HG02840 (cell line): ENCODE results near the gene VPS45.
A peak's percentile ranks its signal among the peaks of the same experiment; 100 is the strongest.
"Not testable (repeated sequence)": the region's sequence is repeated elsewhere in the genome, so short reads cannot be mapped to it uniquely, and the experiment has no call there.

Source experiments
- ATAC-seq: cut with Tn5 transposase; IDR thresholded peaks from one replicate; pipeline ENCODE4 v1.9.1; 2021; ENCODE audit warnings: mild to moderate bottlenecking, moderate library complexity, moderate number of reproducible peaks; ENCODE audit not compliant: unreplicated experiment, low FRiP score

Gene VPS45

GRCh38 chr1:150067184-150068108, at the start of gene VPS45:
Gene VPS45 (plus strand): TSS chr1:150067776. CDS start chr1:150067858, 82 bp downstream.
- peak; percentile 85 for ATAC-seq

DNA sequence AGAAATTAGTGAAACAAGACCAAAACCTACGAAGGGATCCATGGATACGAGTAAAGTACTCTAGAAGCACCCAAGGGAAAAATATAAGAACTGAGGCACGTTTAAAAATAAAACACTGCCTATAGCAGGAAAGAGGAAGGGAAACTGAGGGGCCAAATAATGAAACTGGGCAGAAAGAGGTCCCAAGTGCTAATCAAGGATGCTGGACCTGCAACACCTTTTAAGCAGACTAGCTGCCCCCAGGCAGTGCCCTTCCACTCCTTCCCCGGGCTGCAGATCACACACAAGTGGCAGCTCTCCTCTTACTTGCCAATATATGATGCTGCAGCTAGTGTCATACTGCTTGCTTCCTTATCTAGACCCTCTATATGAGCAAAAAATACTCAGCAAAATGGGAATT, 49.4 kb upstream of the VPS45 start:
- ATAC-seq, result no peak

DNA sequence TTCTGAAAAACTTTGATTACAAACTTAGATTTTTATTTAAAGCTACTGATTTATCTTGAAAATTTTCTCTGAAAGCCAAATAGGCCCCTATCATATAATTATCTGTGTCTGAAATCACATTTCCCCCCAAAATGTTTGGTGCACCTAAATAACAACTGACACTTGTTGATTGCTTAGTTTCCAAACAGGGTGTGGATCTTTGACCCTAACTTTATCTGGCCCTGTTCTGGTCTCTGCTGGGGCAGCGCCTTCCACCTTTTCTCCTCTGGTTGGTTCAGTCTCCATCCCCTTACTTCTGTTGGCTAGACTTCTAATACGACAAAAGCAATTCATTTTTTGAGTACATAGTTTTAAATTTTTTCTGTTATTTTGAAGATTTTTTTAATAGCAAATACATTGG, 46.9 kb upstream of the VPS45 start:
- no peak for ATAC-seq

- no peak for ATAC-seq
Measured at GRCh38 chr1:150021191-150021694, 46.3 kb upstream of the VPS45 start.

GRCh38 chr1:150022357-150022756, 45.2 kb upstream of the VPS45 start:
- ATAC-seq, result no peak

- no peak for ATAC-seq
Measured at GRCh38 chr1:150024156-150024555, 43.4 kb upstream of the VPS45 start.

- no peak for ATAC-seq
Measured at GRCh38 chr1:150028322-150028721, 39.3 kb upstream of the VPS45 start.

DNA sequence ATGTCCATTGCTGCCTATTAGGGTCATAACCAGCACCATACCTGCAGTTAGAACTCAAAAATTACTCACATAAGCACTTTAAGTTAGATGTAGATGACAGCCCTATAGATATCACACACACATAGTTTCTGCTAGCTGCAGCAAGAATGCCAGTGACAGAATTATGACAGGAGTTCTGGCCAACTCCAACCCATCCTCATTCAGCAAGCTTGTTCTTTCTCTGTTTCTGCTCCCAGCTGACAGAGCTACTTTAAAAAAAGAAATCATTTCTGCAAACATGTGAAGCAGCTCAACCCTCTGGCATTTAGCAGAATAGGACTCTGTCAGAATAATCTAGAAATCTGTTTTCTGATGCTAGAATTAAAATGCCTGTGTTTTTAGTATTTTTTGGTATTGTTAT, 33.2 kb upstream of the VPS45 start:
- no peak for ATAC-seq

DNA sequence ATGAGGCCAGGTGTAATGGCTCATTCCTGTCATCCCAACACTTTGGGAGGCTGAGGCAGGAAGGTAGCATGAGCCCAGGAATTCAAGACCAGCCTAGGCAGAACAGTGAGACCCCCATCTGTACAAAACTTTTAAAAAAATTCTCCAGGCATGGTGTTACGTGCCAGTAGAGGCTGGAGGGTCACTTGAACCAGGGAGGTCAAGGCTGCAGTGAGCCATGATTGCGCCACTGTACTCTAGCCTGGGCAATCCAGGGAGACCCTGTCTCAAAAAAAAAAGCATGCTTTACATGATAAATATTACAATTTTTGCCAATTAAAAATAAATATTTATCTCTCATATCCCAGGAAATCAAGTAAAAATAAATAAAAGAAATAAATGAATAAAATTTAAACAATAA, 17.6 kb upstream of the VPS45 start:
- no peak for ATAC-seq

- ATAC-seq, result no peak
Measured at GRCh38 chr1:150051089-150051373, 16.5 kb upstream of the VPS45 start.

DNA sequence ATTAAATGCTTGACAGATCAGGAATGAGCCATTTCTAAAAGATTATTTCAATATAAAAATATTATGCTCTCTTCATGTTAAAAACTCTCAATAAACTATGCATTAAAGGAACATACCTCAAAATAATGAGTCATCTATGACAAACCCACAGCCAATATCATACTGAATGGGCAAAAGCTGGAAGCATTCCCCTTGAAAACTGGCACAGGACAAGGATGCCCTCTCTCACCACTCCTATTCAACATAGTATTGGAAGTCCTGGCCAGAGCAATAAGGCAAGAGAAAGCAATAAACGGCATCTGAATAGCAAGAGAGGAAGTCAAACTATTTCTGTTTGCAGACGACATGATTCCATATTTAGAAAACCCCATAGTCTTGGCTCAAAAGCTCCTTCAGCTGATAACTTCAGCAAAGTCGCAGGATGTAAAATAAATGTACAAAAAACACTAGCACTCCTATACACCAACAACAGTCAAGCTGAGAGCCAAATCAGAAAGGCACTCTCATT, 15.6 kb upstream of the VPS45 start:
- ATAC-seq, result not testable (repeated sequence)

GRCh38 chr1:150053926-150054325, 13.7 kb upstream of the VPS45 start:
- ATAC-seq, result no peak

GRCh38 chr1:150055507-150055906, 12.1 kb upstream of the VPS45 start:
- not testable (repeated sequence) for ATAC-seq

DNA sequence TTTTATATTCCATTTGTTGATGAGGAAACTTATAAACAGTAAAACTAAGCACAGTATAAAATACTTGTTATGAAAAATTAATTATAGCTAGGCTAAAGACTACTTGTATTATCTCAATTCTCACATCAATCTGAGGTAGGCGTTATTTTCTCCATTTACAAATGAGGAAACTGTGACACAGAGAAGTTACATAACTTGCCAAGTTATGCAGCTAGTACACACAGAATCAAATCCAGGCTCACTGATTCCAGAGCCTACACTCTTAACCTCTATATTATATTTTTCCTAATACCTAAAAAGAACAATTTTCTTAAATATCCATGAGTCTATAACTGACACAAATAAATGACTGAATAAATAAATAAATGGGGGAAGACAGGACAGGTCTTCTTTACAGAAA, 11.2 kb upstream of the VPS45 start:
- ATAC-seq, result no peak

DNA sequence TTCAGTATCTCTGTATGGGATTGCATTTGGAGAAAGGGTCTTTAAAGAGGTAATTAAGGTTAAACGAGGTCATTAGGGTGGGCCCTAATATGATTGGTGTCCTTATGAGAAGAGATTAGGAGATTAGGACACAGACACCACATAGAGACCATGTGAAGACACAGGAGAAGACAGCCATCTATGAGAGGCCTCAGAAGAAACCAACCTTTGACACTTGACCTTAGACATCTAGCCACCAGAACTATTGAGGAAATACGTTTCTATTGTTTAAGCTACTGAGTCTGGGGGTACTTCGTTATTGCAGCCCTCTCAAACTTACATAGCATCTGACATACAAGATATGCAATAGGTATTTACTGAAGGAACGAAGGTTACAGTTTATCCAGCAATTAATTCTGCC, 7.3 kb upstream of the VPS45 start:
- ATAC-seq, result no peak

DNA sequence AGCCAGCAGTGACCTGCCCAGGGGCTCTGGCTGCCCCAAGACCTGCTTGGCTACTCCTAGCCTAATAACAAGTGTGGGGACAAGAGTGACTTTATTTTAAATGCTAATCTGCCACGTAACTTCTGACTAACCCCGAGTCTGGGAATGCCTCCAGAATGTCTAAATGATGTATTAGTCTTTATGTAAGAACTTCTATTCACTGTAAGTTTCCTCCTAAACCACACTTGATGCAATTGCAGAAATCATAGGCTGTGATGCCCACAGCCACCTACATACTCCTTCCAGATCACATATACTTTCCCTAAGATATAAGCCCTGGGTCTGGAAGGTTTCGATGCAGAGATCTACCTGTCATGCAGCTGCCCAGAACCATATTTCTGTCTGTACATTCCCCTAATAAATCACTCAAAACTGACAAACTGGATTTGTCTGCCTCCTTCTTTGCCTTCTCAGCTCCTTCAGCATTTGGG, 5.9 kb upstream of the VPS45 start:
- ATAC-seq, result no peak

DNA sequence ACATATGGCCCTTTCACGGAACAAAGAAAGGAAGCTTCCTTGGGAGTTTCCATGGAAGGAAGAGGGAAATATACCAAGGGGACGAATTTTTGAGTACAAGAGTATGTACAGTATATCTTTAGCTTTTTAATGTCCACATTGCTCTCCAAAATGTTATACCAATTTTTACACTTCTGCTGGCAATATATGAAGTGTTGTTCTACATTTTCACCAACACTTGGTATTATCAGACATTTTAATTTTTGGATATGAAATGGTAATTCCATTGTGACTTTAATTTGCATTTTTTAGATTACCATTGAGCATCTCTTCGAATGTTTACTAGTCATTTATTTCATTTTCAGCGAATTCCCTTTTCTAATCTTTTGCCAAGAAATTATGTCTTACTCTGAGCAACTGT, 5.5 kb upstream of the VPS45 start:
- no peak for ATAC-seq

- ATAC-seq, result no peak
Measured at GRCh38 chr1:150065184-150065871, 2.2 kb upstream of the VPS45 start.

DNA sequence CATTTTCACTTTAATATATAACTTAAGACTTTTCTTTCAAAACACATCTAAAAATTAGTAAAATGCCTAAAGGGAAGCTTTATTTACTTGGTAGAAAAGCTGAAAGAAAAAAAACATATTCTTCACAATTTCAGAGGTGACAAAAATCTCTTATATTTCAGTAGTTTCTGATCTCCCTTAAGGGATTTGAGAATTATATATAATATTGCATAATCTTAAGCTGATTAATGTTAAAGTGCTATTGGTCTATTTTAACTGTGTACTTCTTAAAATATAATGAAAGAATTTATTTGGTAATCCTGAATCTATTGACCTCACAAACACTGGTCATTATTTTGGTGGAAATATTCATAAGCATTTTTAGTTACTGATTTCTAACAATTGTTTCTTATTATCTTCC, 1.2 kb upstream of the VPS45 start:
- no peak for ATAC-seq

GRCh38 chr1:150066838-150067183, 765 bp upstream of the VPS45 start:
- peak; percentile 24 for ATAC-seq

DNA sequence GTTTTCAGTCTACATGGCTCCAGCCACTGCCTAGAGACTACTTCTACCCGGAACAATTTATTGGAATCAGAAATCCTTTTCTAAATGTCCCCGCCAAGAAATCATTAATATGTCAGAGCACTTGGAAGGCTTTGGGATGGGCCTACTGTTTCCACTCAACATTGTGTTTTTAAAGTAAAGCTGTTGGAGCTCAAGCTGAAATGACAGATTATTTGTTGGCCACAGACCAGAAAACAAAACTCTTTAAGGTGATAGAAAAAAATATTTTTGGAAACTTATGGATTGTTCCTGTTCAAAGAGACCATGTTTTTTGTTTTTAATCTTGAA, 496 bp downstream of the VPS45 start:
- ATAC-seq, result no peak

DNA sequence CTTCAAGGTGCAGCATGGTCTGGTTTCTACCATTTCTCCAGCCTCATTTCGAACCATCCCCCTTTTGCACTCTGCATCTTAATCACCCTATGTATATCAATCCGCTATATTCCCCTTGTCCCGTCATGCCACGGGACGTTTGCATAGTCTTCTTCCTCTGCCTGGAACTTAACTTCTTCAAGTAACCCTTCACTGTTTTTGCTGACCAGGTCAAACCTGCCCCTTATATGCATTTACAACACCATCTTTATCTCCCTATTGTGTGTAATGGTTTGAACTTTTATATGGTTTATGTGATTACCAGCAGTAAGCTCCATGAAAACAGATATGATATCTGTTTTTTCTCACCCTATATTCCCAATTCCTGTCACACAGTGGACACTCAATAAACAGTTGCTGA, 2.3 kb downstream of the VPS45 start:
- ATAC-seq, result no peak
